Erythroblast (primary cell): Measurements from ENCODE around the gene NTM.

Experiments used
- GATA1 ChIP-seq: IDR thresholded peaks from 2 replicates; pipeline ENCODE4 v1.6.1; 2011; ENCODE audit warnings: low read depth, mild to moderate bottlenecking, control low read depth, low read length, moderate library complexity
- POLR2A ChIP-seq: IDR thresholded peaks from 2 replicates; pipeline ENCODE4 v1.6.1; 2011; ENCODE audit warnings: mild to moderate bottlenecking, low read length

- TF ChIP-seq POLR2A (no peak), GATA1 (no peak)
Observed at GRCh38 chr11:132084433-132084832, 714.0 kb downstream of the NTM start.
